Measurements from ENCODE around the gene NFAM1. TPM values are rescaled to one million over a fixed set of nuclear protein-coding genes. Genes with fewer than 3 reads are reported as not detected.

Gene NFAM1
- total RNA-seq, 1 donor from 2014 or later: not detected

DNA sequence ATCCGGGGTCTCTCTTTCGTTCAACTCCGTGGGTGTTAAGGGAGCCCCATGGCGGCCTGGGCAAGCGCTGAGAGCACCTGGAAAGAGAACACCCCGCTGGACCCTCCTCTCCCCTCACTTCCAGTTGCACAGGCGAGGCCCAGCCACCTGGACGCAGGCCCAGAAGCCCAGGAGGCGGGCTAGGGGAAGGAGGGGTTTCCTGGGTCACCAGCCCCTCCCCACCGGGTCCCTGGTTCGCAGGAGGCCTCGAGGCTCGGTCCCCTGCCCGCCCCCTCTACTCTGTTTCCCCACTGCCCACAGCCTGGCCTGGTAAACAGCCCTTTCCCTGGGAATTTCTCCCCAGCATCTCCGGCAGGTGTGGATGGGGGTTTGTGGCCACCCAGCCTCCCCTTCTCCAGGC lies 8.5 kb upstream of the NFAM1 start:
- no peak for DNase-seq (ENCODE audit: extremely low read depth, low read depth, low spot score)

DNA sequence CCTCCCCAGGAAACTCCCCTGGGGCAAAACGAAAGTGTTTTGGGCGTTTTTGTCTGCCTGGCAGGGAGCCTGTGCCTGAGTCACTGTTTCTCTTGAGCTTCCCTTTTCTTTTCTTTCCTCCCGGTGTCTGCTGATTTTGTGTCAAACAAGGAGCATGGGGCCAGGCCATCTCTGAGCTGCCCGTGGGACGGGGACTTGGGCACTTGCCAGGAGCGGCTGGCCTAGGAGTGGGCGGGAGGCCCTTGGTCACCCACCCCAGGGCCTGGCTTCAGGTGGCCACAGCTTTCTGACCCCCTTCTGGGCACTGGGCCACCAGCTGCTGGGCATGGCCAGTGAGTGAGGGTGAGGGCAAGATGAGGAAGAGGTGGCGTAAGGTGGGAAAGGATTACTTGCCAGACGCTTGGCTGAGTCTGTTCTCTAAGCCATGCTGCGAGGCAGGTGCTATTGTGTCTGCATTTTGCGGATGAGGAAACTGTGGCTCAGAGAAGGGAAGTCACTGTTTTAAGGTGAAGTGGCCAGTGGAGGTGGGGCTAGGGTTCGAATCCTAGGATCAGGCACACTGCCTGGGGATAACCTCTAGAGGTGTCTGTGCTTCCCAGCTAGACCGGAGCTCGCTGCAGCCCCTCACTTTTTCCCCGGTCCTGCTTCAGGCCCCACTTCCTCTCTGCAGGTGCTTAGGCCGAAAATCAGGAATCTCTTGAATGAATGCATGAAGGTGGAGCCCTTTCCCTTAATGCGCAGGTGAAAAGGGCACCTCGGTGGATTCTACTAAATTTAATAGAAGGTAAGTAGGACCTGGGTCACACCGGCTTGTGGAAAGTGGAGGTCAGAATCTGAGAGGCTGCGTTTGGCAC lies 7.8 kb upstream of the NFAM1 start:
- no peak for DNase-seq (ENCODE audit: extremely low read depth, low read depth, low spot score)

DNA sequence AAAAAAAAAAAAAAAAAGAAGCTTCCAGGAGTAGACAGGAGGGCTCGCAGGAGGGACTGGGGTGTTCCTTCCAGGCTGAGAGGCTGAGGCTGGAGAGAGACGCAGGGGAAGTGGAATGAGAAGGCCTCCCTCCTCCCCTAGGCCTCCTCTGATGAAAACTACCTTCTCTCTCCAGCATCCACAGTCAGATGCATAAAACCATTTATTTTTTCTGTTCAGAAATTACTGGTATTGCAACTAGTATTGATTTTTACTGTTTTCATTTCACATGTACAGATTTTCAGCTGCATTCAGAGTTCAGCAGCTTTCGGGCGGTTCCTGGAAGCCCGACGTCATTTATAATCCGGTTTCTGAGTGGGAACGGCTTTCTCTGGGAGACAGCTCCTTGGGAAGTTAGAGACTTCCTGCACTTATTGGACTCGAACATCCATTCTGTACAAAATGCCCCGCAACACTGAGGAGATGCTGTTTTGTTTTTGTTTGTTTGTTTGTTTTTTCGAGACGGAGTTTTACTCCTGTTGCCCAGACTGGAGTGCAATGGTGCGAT lies 6.9 kb upstream of the NFAM1 start:
- no peak for DNase-seq (ENCODE audit: extremely low read depth, low read depth, low spot score)

DNA sequence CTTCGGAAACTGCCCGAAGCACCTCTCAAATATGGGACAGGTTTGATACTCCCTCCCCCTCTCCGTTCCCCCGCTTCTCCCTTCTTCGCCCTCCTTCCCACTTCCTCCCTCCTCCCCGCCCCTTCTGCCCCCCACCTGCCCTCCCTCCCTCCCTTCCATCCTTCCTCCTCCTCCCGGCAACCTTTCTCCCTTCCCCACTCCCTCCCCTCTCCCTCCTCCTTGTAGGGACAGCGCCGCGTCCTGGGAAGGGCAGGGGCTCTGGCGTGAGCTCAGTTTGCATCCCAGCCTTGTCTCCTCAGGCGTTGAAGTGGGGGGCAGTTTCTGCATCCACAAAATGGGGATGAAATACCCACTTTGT lies 6.1 kb upstream of the NFAM1 start:
- DNase-seq (ENCODE audit: extremely low read depth, low read depth, low spot score): no peak

DNA sequence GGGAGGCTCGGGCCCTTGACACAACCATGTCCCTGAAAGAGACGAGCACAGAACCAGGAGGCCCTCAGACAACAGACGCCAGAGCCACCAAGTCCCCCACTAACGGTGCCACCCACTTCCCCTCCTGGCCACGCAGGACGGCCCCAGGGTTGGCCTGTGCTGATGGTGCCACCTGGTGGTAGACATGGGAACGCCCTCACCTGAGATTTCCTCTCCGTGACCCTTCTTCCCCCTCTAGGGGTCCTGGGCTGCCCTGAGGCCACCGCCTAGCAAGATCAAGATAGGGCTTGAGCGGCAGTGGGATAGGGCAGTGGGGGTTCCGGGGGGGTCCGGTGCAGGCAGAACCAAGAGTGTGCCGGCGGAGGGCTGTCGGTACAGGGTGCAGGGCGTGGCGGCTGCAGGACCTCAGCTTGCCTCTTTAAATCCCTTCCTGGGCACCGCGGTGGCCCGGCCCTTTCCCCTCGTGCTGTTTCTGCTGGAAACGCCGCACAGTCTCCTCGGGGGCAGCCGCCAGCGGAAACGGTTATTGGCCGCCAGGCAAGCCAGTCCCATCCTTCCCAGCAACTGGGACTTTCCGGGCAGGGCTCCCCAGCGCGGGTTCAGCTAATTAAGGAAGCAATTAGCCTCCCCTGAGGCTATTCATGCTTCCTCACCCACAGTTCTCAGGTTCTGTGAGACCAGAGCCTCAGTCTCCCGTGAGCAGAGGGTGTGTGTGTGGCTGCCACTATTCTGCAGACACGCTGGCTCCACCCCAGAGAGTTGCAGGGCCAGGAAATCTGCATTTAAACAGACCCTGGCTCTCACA lies 5.5 kb upstream of the NFAM1 start:
- DNase-seq (ENCODE audit: extremely low read depth, low read depth, low spot score): no peak

DNA sequence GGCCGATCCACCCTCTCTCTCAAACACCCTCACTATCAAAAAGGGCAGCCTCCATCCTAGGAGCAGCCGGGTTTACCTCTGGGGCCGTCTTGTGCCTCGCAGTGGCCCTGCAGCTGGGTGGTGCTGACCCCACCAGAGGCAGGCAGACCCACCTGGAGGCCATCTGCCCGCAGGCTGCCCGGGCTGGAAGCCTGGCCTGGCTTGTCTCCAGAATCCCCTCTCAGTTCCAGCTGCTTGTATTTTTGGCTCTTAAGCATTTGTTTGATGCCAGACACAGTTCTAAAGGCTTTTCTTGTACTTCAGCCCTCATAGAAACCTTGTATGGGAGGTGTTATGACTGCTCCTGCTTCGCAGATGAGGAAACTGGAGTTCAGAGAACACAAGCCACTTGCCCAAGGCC lies 4.2 kb upstream of the NFAM1 start:
- DNase-seq (ENCODE audit: extremely low read depth, low read depth, low spot score): no peak

DNA sequence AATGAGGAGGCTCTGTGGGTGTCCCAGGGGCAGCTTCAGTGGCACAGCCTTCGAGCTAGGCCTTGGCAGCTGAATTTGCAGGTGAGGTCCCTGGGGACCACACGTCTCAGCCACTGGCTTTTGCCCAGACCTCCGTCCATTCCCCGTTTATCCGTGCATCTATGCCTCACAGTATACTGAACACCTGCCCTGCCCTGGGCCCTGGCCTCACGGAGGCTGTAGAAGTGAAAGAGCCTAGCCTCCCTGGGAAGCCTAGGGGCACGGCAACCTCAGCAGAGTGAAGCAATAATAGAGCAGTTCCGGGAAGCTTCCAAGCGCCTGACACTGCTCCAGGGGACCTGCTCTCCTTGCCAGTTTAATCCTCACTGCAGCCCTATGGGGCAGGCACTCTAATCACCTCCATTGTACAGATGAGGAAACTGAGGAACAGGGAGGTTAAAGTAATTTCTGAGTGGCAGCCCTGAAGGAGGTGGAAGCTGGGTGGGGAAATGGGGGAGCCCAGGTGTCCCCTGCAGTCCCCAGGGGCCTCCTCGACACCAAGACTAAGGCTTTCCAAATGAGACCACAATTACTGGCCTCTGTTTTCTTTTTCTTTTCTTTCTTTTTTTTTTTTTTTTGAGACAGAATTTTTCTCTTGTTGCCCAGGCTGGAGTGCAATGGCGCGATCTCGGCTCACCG lies 2.7 kb upstream of the NFAM1 start:
- no peak for DNase-seq (ENCODE audit: extremely low read depth, low read depth, low spot score)

DNA sequence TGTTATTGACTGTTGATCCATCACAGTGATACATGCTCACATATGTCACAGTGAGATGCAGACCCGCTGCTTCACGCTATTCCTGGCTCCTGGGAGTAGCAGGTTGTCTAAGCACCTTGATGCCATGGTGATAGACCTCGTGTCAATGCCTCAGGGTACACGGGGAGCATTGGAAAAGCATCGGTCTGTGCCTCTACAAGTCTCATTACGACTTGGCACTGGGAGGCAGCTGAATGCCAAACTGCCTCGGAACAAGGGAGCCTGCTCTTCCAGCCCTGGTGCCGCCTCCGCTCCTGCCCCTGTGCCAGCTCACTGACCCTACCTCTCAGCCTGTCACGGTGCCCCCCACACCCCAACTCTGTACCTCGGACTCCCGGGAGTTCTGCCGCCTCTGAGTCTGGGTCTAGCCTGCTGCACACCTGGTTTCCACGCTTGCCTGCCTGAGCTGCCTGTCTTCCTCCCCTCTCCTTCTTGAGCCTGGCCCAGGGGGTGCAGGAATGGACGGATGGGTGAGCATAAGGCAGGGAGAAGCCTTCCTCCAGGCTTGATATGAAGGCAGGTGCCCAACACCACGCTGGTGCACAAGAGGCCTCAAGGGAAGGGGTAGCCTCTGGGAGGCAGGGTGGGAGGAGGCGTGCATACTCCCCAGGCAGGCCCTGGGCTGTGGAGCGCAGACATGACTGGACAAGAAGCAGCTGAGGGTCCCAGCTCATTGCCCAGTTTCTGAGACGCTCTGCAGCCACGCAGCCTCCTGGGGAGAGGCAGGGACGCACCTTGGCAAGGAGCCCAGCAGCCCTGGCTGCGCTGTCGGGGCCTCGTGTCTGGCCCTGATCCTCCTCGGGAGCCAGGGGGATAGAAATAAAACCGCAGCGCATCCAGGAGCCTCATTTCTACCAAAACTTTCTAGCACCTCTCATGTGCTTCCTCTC lies 1.8 kb upstream of the NFAM1 start:
- no peak for DNase-seq (ENCODE audit: extremely low read depth, low read depth, low spot score)

DNA sequence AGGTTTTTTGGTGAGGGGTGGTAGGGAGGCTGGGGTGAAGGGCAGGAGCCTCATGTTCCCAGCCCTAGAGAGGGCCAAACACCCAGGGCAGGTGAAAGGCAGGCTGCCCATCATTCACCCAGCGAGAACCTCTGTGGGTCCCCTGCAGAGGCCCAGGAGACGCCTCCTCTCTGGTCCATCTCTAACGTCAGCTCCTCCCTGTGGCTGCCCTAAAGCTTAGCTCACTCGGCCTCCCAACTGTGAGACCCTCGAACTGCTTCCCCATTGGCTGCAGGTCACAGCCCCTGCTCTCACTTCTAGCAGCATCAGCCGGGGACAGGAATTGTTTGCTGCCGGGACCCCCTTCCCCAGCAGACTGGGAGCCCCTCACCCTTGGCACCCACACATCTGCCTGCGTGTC lies 615 bp upstream of the NFAM1 start:
- no peak for DNase-seq (ENCODE audit: extremely low read depth, low read depth, low spot score)

DNA sequence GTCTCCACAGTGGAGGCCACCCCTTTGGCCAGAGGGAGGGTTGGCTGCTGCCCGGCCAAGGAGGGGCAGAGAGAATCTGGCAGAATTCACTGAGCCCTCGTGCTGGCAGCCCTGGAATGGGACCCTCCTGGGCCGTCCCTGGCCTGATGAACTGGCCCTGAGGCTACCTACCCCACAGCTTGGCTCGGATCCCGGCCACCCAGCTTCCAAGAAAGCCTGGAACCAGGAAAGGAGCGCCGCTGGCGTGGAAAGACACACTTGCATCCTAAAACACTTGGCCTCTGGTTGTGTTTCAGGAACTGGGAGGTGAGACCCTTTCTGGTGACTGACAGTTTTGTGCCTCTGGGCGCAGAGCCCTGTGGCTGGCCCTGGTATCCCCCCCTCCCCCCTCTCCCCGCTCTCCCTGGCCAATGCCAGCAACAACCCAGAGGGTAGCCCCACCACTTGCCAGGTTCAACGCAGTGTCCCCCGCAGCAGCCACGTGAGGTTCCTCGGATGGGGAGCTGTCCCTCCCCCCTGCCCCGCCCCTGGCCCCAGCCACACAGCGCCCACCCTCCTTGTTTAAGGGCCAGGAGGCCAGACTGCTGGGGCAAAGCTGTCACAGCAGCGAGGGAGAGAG lies 693 bp downstream of the NFAM1 start:
- no peak for DNase-seq (ENCODE audit: extremely low read depth, low read depth, low spot score)

DNA sequence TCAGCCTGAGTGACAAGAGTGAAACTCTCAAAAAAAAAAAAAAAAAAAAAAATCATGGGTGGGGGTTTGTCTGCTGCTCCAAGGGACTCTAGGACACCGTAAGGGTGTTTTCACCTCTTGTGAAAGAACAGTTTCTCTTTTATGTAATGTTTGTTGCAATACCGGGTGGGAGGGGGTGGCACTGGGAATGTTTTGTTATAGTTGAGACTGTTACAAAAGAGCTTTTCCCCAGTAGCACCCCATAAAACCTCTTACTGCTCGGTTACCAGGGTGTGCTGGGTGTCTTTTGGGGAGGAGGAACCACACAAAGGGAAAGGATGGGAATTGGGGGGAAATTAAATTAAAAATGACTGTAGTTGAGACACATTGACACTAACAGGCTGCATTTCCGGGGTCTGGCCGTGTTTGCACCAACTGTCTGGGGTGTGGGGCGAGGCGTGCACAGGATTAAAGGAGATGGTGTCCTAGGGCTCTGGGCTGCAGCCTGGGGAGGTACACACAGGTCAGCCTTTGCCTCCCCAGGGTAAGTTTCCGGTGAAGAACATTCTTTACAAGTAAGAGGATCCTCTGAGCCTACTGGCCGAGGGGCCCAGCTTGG lies 1.6 kb downstream of the NFAM1 start:
- no peak for DNase-seq (ENCODE audit: extremely low read depth, low read depth, low spot score)

DNA sequence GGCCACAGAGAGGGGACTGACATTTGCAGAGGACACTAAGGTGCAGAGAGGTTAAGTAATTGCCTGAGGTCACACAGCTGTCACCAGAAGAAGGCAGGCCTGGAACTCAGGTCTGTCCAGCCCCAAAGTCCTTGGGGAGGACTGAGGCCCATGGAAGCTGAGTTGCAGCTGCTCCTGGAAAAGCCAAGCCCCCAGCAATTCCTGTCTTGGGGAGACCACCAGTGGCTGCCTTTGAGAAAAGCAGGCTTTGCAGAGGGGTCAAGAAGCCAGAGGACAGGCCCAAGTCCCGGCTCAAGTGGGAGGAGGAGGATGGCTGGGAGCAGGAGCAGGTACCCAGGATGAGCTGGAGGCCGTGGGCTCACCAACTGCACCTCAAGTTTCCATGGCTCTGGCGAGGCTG lies 3.4 kb downstream of the NFAM1 start:
- DNase-seq (ENCODE audit: extremely low read depth, low read depth, low spot score): no peak

DNA sequence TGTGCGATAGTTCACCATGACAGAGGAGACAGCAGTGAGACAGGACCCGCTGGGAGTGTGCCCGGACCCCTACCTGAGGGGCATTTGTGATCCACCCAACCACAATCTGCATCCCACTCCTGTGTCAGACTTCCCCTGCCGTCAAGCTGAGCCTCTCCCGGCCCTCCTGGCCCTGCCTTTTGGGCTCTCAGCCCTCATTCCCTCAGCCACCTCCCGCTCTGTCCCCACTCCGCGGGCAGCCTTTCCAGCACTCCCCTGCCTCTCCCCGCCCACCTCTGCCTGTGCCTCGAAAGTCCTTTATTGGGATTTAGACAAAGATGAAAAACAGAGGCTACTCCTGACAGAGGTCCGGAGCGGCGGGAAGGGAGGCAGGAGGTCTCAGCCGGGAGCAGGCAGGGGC lies 4.2 kb downstream of the NFAM1 start:
- DNase-seq (ENCODE audit: extremely low read depth, low read depth, low spot score): no peak

DNA sequence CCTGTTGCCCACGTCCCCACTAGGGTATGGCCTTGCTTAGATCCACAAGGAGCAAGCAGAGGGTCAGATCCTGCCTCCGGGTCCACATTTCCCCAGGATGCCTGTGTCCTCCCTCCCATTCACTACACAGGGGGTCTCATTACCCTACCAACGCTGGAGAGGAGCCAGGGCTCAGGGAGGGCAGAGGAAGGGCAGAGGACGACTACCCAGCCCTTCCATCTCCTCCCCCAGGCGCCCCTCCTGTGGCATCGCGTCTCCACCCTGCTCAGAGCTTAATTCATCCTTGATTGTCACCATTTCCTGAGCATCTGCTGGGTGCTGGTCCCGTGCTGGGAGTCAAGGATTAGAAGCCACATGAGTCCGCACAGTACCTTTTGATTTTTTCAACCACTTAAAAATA lies 5.0 kb downstream of the NFAM1 start:
- DNase-seq (ENCODE audit: extremely low read depth, low read depth, low spot score): no peak

DNA sequence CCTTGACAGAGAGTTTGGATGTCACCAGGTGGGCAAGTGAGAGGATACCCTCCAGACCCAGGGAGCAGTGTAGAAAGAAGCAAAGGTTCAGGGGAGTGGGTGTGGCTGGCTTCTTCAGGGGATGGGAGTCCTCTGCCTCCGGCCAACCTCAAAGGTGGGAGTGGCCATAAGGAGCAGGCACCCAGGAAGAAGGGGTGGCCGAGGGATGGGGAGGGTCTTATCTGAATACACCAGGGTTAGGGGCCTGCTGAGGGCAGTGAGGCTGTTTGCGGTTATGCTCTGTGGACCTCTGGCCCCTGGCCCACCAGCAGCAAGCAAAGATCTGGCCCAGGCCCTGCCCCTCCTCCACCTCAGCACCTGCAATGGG lies 6.2 kb downstream of the NFAM1 start:
- no peak for DNase-seq (ENCODE audit: extremely low read depth, low read depth, low spot score)

DNA sequence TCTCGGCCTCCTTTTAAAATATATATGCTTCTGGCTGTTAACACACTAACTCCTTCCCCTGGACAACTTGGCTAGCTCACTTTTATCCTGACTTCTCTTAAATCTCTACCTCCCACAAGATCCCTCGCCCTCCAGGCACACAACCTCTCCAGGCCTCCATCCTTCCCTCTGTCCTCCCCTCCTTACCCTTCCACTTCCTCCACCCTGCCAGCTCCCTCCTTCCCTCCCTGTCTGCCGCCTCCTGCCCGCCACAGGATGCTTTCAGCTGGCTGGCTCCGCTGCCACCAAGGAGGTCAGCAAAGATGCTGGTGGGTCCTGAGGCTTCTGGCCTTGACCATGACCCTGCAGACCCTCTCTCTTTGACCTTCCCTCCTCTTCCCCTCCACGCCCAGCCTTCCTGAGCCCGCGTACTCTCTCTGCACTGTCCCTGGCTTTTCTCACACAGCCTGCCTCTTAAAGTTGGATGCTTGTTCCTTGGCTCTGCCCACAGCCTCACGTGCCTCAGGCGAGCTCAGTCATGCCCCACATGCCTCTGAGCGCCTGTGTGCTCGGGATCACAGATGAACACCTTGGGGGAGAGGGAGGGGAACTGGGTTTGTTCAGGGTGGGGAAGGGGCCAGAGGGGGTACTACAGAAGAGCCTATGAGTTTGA lies 6.7 kb downstream of the NFAM1 start:
- DNase-seq (ENCODE audit: extremely low read depth, low read depth, low spot score): no peak

DNA sequence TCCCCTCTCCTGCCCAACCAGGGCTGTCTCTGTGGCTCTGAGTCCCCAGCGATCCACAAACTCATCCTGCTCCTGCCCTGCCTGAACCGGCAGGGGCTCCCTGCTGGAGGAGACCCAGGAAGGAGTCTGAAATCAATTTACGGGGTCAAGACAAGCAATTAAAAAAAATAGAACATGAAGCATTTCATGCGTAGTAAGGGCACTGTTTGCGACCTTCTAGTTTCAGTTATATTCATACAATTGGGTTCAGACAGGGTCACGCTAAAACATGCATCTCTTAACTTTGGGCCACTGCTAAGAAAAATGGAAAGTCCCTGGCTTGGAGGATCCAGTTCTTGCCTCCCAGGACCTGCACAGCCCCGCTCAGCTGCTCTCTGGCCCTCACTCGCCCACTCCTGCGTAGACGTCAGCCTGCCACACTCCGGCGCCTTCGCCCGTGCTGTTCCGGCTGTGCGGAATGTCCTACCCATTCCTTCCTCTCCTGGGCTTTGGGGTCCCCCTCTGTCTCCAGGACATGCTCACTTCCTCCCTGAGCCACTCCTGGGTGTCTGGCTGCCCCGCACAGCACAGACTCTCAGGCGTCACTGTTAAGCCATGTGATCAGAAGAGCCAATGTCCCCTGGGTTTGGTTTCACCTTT lies 12.8 kb downstream of the NFAM1 start:
- no peak for DNase-seq (ENCODE audit: extremely low read depth, low read depth, low spot score)

DNA sequence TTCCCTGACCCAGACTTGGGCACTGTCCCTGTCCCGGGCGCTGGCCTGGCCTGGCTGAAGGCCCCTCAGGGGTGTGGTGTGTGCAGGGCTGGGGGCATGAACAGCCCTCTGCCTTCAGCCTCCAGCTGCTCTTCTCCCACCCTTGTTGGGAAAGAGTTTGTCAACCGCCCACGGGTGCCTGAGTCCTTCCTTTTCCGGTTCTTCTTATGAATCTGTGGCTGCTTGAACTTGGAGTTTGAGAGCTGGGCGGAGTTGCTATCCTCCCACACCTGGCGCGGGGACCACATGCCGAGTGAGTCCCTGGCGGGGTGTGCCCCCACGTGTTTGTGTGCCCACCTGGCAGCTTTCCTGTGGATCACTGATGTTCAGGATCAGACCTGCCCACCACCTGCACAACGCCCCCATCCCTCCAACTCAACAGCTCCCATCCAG lies 13.4 kb downstream of the NFAM1 start:
- no peak for DNase-seq (ENCODE audit: extremely low read depth, low read depth, low spot score)
